Heart left ventricle (tissue), 16 donors: Measurements from ENCODE around the gene BRSK1. TPM values are rescaled to one million over a fixed set of nuclear protein-coding genes. Genes with fewer than 3 reads are reported as not detected.

Experiments used
- ATAC-seq, 4 donors: fragments of 200-7000 bp; cut with Tn5 transposase; one replicate each; pipeline ENCODE4 v1.9.1; 2020 to 2022; ENCODE audit warnings: moderate library complexity in 4 of 4, mild to moderate bottlenecking in 3 of 4, moderate number of reproducible peaks in 1 of 4
- DNase-seq, 5 donors: peaks; one replicate each; pipeline ENCODE4 v3.0.0-alpha.2; 2020
- H3K27ac ChIP-seq, 12 donors: fragments of 200-600 bp; sonication (generic) in 4 of 12; one replicate each; pipeline versions ENCODE4 v1.5.0 to v1.8.0; 2016 to 2022; ENCODE audit warnings: mild to moderate bottlenecking in 2 of 12
- H3K27me3 ChIP-seq, 9 donors: fragments of 200-600 bp; sonication (generic) in 2 of 9; one replicate each; pipeline versions ENCODE4 v1.5.1 to v1.8.0; 2016 to 2022; ENCODE audit warnings: mild to moderate bottlenecking in 3 of 9
- H3K36me3 ChIP-seq, 9 donors: fragments of 200-600 bp; sonication (generic) in 2 of 9; one replicate each; pipeline versions ENCODE4 v1.5.0 to v1.8.0; 2018 to 2022; ENCODE audit warnings: mild to moderate bottlenecking in 2 of 9
- H3K4me1 ChIP-seq, 12 donors: fragments of 200-600 bp; sonication (generic) in 4 of 12; one replicate each; pipeline versions ENCODE4 v1.5.0 to v1.8.0; 2016 to 2022; ENCODE audit warnings: mild to moderate bottlenecking in 3 of 12
- H3K4me3 ChIP-seq, 12 donors: fragments of 200-600 bp; sonication (generic) in 4 of 12; one replicate each; pipeline versions ENCODE4 v1.5.0 to v1.8.0; 2017 to 2022; ENCODE audit warnings: mild to moderate bottlenecking in 9 of 12, moderate library complexity in 4 of 12
- H3K9me3 ChIP-seq, 12 donors: fragments of 200-600 bp; sonication (generic) in 4 of 12; one replicate each; pipeline versions ENCODE4 v1.5.0 to v1.8.0; 2016 to 2022; ENCODE audit warnings: mild to moderate bottlenecking in 1 of 12
- CTCF ChIP-seq, 12 donors: fragments of 200-600 bp; sonication (generic) in 4 of 12; IDR thresholded peaks; one replicate each; pipeline versions ENCODE4 v1.5.0 to v1.8.0; 2018 to 2022; ENCODE audit warnings: antibody characterized with exemption in 12 of 12, mild to moderate bottlenecking in 5 of 12
- POLR2A ChIP-seq, 2 donors: fragments of 450-650 bp; IDR thresholded peaks; one replicate each; pipeline ENCODE4 v1.6.1; 2017; ENCODE audit warnings: antibody characterized with exemption in 2 of 2, mild to moderate bottlenecking in 2 of 2, moderate library complexity in 2 of 2
- WGBS, 4 donors: extraction: QIAGEN DNeasy Blood & Tissue Kit in 2 of 4; methylation state at CpG; one replicate each; pipeline versions ENCODE4 v1.1.5 to v1.1.7; 2013 to 2018; 5-methylcytosine and 5-hydroxymethylcytosine counted together
- intact Hi-C, 10 donors: fragments of 100-400 bp; cut with DNase I; formaldehyde crosslinking; loops; one replicate each; pipeline versions ENCODE4 v1.11.1 to v1.14.2; 2022
- polyA plus RNA-seq, 2 donors: library from polyadenylated mRNA; stranded (reverse); fragments of 200-250 nt; gene quantifications; one replicate each; pipeline ENCODE4 v1.2.3, GENCODE V29; 2013
- total RNA-seq, 9 donors: library from RNA; depleted of rRNA in 2 of 9; stranded (reverse); fragments of >200 nt in 2 of 9; fragmentation: NEBNext Ultra II Directional in 3 of 9; extraction: Animal tissue kit (Norgen Biotek cat#: 25700) in 3 of 9; gene quantifications; one replicate each; pipeline versions ENCODE4 v1.1.0 to v1.2.4, GENCODE V29; 2016 to 2023
- donor health status: ischemic (EF 13 %, LVEDD 7.1; RV severe dilation, severe dysfunction).
- donor health status: healthy with polysubstance abuse.
- donor health status: DM: no; HTN: yes; CAD: no.
- donor health status: DM: no; HTN: no; CAD: no.
- donor health status: ischemic (EF 25% LVEDD 6.9; RV normal size, moderate dysfunction).
- donor health status: ischemic (EF 25% LVEDD 5.7; RV mildly dilated, moderate dysfunction).
- donor health status: healthy.
- donor health status: DM: yes; HTN: yes; CAD: no.
- donor health status: ischemic (EF 35%, LVEDD 5.7; RV mildly dilated, moderate dysfunction).
- donor health status: nonischemic (EF 11% LVEDD 7.7; RV severe dilation, severe dysfunction).
- donor health status: DM: yes; HTN: yes; CAD: no.
- donor health status: PGD.
- donor health status: ischemic (EF 29% LVEDD 5.4; RV normal size, mild dysfunction).
- donor health status: nonischemic (EF 23%, LVEDD 6.1; RV moderate dilation, normal function).

Gene BRSK1
- total and polyA plus RNA-seq, 11 donors, result 1.6 to 7.4 (median 2.1) TPM

GRCh38 chr19:55248166-55248675 lies 35.6 kb upstream of the BRSK1 start:
- no peak for ATAC-seq
- intact Hi-C loops, result no loop called here
- H3K27ac ChIP-seq, result peak overlapping the region in 4 of 12 donors; percentile 1 to 36 (median 20)
- H3K9me3 ChIP-seq, result no peaks in the 10 kb centered on the region
- peak in 1 of 5 donors; percentile 56 for DNase-seq
- no peaks in the 10 kb centered on the region for H3K27me3 ChIP-seq
- H3K36me3 ChIP-seq, result peaks cover 0 to 44% (median 36%) of the 10 kb centered on the region in 9 donors
- no peak overlapping the region for H3K4me3 ChIP-seq
- 48 to 69% (median 52%) methylated on average over 4 to 10 of the region's 10 CpGs for WGBS, 4 donors
- TF ChIP-seq POLR2A (IDR thresholded peaks at IDR 0.05) (no peak), CTCF (IDR thresholded peaks at IDR 0.05) (no peak)
- H3K4me1 ChIP-seq, result peaks cover 2 to 61% (median 38%) of the 10 kb centered on the region in 12 donors

- Histone ChIP-seq H3K4me1 (peaks cover 2 to 66% (median 43%) of the 10 kb centered on the region in 12 donors), H3K9me3 (no peaks in the 10 kb centered on the region), H3K27me3 (no peaks in the 10 kb centered on the region), H3K36me3 (peaks cover 0 to 39% (median 31%) of the 10 kb centered on the region in 9 donors), H3K27ac (peak overlapping the region in 1 of 12 donors; percentile 17), H3K4me3 (no peak overlapping the region)
- WGBS, 4 donors, result 64 to 82% (median 70%) methylated on average over 7 to 9 of the region's 9 CpGs
- TF ChIP-seq CTCF (IDR thresholded peaks at IDR 0.05) (no peak), POLR2A (IDR thresholded peaks at IDR 0.05) (no peak)
- ATAC-seq (no peak), DNase-seq (peak in 1 of 5 donors; percentile 13)
- intact Hi-C loops, result no loop called here
These were observed 35.1 kb upstream of the BRSK1 start for GRCh38 chr19:55248704-55249103.

- WGBS, 4 donors, result 89 to 94% (median 93%) methylated on average over 10 to 11 of the region's 11 CpGs
- TF ChIP-seq POLR2A (IDR thresholded peaks at IDR 0.05) (no peak), CTCF (IDR thresholded peaks at IDR 0.05) (no peak)
- ATAC-seq (no peak), DNase-seq (peak in 1 of 5 donors; percentile 40)
- Histone ChIP-seq H3K9me3 (no peaks in the 10 kb centered on the region), H3K27ac (no peak overlapping the region), H3K4me1 (peaks cover 2 to 77% (median 52%) of the 10 kb centered on the region in 12 donors), H3K36me3 (peaks cover 0 to 27% (median 20%) of the 10 kb centered on the region in 9 donors), H3K4me3 (no peak overlapping the region), H3K27me3 (no peaks in the 10 kb centered on the region)
- intact Hi-C loops, result no loop called here
These were observed 34.0 kb upstream of the BRSK1 start for GRCh38 chr19:55249841-55250240.

GRCh38 chr19:55250262-55251036 lies 33.3 kb upstream of the BRSK1 start:
- Histone ChIP-seq H3K27ac (peak overlapping the region in 2 of 12 donors; percentile 54 to 98), H3K4me1 (peaks cover 2 to 83% (median 58%) of the 10 kb centered on the region in 12 donors), H3K4me3 (no peak overlapping the region), H3K9me3 (no peaks in the 10 kb centered on the region), H3K36me3 (peaks cover 0 to 21% (median 14%) of the 10 kb centered on the region in 9 donors), H3K27me3 (no peaks in the 10 kb centered on the region)
- ATAC-seq (no peak), DNase-seq (peak in 1 of 5 donors; percentile 51)
- intact Hi-C loops, result no loop called here
- no peak for TF ChIP-seq POLR2A (IDR thresholded peaks at IDR 0.05)
- no peak for TF ChIP-seq CTCF (IDR thresholded peaks at IDR 0.05)
- 87 to 93% (median 92%) methylated on average over 14 to 18 of the region's 18 CpGs for WGBS, 4 donors
